IMR-90 (cell line): ENCODE data around the gene ATP5PO.

Experiments
- BHLHE40 ChIP-seq: fragments of 150-350 bp; IDR thresholded peaks from 2 replicates; pipeline ENCODE4 v1.6.1; 2016; ENCODE audit warnings: mild to moderate bottlenecking, low read depth, low read length
- CEBPB ChIP-seq: IDR thresholded peaks from 2 replicates; pipeline ENCODE4 v1.6.1; 2012; ENCODE audit warnings: low read depth, low read length, improper control_type of control experiment
- MAFK ChIP-seq: IDR thresholded peaks from 2 replicates; pipeline ENCODE4 v1.6.1; 2012; ENCODE audit warnings: low read depth, low read length, improper control_type of control experiment
- MAZ ChIP-seq: IDR thresholded peaks from 2 replicates; pipeline ENCODE4 v1.6.1; 2012; ENCODE audit warnings: low read depth, mild to moderate bottlenecking, low read length, improper control_type of control experiment, moderate library complexity, borderline replicate concordance
- MXI1 ChIP-seq: IDR thresholded peaks from 2 replicates; pipeline ENCODE4 v1.6.1; 2012; ENCODE audit warnings: low read depth, mild to moderate bottlenecking, low read length, moderate library complexity, borderline replicate concordance
- NFE2L2 ChIP-seq: fragments of 150-350 bp; IDR thresholded peaks from 2 replicates; pipeline ENCODE4 v1.6.1; 2016; ENCODE audit warnings: low read depth, mild to moderate bottlenecking, low read length
- POLR2A ChIP-seq: IDR thresholded peaks from 2 replicates; pipeline ENCODE4 v1.6.1; 2012; ENCODE audit warnings: mild to moderate bottlenecking, low read depth, low read length
- RAD21 ChIP-seq: IDR thresholded peaks from 2 replicates; pipeline ENCODE4 v1.6.1; 2012; ENCODE audit warnings: low read length, improper control_type of control experiment
- RCOR1 ChIP-seq: IDR thresholded peaks from 2 replicates; pipeline ENCODE4 v1.6.1; 2012; ENCODE audit warnings: mild to moderate bottlenecking, low read length, improper control_type of control experiment; ENCODE audit not compliant: insufficient replicate concordance
- RFX5 ChIP-seq: IDR thresholded peaks from 2 replicates; pipeline ENCODE4 v1.8.0; 2012; ENCODE audit warnings: low read depth, mild to moderate bottlenecking, low read length, moderate library complexity
- SMC3 ChIP-seq: fragments of 150-350 bp; IDR thresholded peaks from 2 replicates; pipeline ENCODE4 v1.6.1; 2016; ENCODE audit warnings: low read depth, mild to moderate bottlenecking, antibody characterized with exemption, low read length, moderate library complexity
- TF ChIP-seq, protein P1 (sequence below): conservative IDR thresholded peaks from 2 replicates; pipeline ENCODE4 v1.5.1; 2012; ENCODE audit warnings: mild to moderate bottlenecking, low read depth, low read length, improper control_type of control experiment
- TF ChIP-seq, protein P2 (sequence below): fragments of 150-350 bp; IDR thresholded peaks from 2 replicates; pipeline ENCODE4 v1.6.1; 2017; ENCODE audit warnings: mild to moderate bottlenecking, antibody characterized with exemption, low read length, low read depth
- TF ChIP-seq, protein P3 (sequence below): fragments of 150-350 bp; IDR thresholded peaks from 2 replicates; pipeline ENCODE4 v1.6.1; 2016; ENCODE audit warnings: low read depth, mild to moderate bottlenecking, low read length, moderate library complexity, borderline replicate concordance

DNA sequence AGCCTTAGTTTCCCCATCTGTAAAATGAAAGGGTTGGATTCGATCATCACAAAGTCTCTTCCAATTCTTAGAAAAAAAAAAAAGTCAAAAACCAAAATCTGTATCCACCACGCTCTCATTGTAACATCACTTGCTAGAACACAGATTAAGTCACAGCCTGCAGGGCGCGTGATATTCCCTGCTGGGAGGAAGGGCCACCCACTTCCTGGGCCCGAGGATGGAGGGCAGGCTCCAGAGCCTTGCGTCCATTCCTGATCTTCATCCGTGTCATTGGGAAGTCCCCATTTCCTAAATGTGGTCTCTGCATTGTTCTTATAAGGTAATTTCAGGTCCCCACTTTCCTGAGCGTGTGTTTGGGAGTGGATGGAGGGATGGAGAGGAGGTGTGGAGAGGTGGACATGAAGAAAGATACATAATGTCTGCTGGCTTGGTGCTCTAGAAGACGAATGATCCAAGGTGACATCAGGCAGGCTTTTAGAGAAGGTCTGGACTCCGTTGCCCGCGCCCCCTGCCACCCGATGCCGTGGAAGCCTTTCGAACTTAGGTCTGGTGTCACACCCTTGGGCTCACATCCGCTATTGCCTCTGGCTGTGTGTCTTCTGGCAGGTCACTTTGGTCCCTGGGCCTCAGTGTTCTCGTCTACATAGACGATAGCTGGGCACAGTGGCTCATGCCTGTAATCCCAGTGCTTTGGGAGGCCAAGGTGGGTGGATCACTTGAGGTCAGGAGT, 56.1 kb downstream of the ATP5PO start:
- TF ChIP-seq BHLHE40 (no peak), SMC3 (no peak), RAD21 (no peak), POLR2A (no peak), MXI1 (no peak), MAZ (no peak), RFX5 (no peak), MAFK (no peak), CEBPB (no peak), RCOR1 (no peak), NFE2L2 (no peak)
- TF ChIP-seq, protein P1, sequence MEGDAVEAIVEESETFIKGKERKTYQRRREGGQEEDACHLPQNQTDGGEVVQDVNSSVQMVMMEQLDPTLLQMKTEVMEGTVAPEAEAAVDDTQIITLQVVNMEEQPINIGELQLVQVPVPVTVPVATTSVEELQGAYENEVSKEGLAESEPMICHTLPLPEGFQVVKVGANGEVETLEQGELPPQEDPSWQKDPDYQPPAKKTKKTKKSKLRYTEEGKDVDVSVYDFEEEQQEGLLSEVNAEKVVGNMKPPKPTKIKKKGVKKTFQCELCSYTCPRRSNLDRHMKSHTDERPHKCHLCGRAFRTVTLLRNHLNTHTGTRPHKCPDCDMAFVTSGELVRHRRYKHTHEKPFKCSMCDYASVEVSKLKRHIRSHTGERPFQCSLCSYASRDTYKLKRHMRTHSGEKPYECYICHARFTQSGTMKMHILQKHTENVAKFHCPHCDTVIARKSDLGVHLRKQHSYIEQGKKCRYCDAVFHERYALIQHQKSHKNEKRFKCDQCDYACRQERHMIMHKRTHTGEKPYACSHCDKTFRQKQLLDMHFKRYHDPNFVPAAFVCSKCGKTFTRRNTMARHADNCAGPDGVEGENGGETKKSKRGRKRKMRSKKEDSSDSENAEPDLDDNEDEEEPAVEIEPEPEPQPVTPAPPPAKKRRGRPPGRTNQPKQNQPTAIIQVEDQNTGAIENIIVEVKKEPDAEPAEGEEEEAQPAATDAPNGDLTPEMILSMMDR: no peak
- TF ChIP-seq, protein P2, sequence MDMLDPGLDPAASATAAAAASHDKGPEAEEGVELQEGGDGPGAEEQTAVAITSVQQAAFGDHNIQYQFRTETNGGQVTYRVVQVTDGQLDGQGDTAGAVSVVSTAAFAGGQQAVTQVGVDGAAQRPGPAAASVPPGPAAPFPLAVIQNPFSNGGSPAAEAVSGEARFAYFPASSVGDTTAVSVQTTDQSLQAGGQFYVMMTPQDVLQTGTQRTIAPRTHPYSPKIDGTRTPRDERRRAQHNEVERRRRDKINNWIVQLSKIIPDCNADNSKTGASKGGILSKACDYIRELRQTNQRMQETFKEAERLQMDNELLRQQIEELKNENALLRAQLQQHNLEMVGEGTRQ: no peak
- TF ChIP-seq, protein P3, sequence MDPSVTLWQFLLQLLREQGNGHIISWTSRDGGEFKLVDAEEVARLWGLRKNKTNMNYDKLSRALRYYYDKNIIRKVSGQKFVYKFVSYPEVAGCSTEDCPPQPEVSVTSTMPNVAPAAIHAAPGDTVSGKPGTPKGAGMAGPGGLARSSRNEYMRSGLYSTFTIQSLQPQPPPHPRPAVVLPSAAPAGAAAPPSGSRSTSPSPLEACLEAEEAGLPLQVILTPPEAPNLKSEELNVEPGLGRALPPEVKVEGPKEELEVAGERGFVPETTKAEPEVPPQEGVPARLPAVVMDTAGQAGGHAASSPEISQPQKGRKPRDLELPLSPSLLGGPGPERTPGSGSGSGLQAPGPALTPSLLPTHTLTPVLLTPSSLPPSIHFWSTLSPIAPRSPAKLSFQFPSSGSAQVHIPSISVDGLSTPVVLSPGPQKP: no peak
